Endothelial cell of umbilical vein (primary cell): ENCODE data around the gene PTGS1. TPM values are rescaled to one million over a fixed set of nuclear protein-coding genes. Genes with fewer than 3 reads are reported as not detected.

Source experiments
- BruUV-seq: library from RNA; stranded (reverse); fragments of 400-500 nt; replicated peaks from 2 replicates; lab custom pipeline; 2021; lab: Mats Ljungman, UMichigan
- CTCF ChIA-PET: fragments of 300-600, 350-600 bp; sonication (Branson Sonifier 250); formaldehyde crosslinking; loops from one replicate; lab custom pipeline; 2021; ENCODE audit warnings: antibody characterized with exemption, inconsistent platforms; lab: Charles Lee
- POLR2A ChIA-PET: fragments of 300-600, 350-600 bp; sonication (Branson Sonifier 250); formaldehyde crosslinking; loops from one replicate; lab custom pipeline; 2021; ENCODE audit warnings: antibody characterized with exemption, inconsistent platforms; lab: Charles Lee
- DNase-seq: peaks from one replicate; pipeline ENCODE4 v3.0.0-alpha.2; 2011; ENCODE audit warnings: low read depth, low spot score
- FAIRE-seq: peaks from 2 replicates; lab custom pipeline; 2011; peaks lifted over from hg19 to GRCh38; lab: Jason Lieb, UNC
- H2AFZ ChIP-seq: 2 replicates; pipeline ENCODE4 v1.6.0; 2012; ENCODE audit warnings: low read depth, low read length, control low read depth, inconsistent platforms
- H3K27ac ChIP-seq: 2 replicates; pipeline ENCODE4 v1.5.1; 2011; ENCODE audit warnings: low read depth, mild to moderate bottlenecking, control low read depth, low read length, moderate library complexity; ENCODE audit not compliant: insufficient read depth
- H3K27me3 ChIP-seq, 2 experiments: 2 replicates each; pipeline versions ENCODE4 v1.6.0 to v1.6.1; 2011; ENCODE audit warnings: low read length in 2 of 2, mixed read lengths in 1 of 2; ENCODE audit not compliant: control insufficient read depth in 2 of 2, insufficient read depth in 2 of 2
- H3K36me3 ChIP-seq, 2 experiments: 2 replicates in 1 of 2; 3 replicates in 1 of 2; pipeline ENCODE4 v1.5.1; 2011; ENCODE audit warnings: low read length in 2 of 2, mild to moderate bottlenecking in 1 of 2, moderate library complexity in 1 of 2; ENCODE audit not compliant: control insufficient read depth in 2 of 2, insufficient read depth in 2 of 2; ENCODE audit errors: extremely low read depth in 1 of 2
- H3K4me1 ChIP-seq: 3 replicates; pipeline ENCODE4 v1.5.1; 2011; ENCODE audit warnings: mild to moderate bottlenecking, low read length; ENCODE audit not compliant: control insufficient read depth, insufficient read depth; ENCODE audit errors: extremely low read depth
- H3K4me2 ChIP-seq: 2 replicates; pipeline ENCODE4 v1.6.1; 2011; ENCODE audit warnings: low read length, control low read depth, mixed read lengths; ENCODE audit not compliant: insufficient read depth
- H3K4me3 ChIP-seq, 3 experiments: fragments of 200-600 bp in 1 of 3; sonication (generic), shearing (Covaris generic) in 1 of 3; replicated peaks in 1 of 3; 2 replicates each; pipeline ENCODE4 v1.5.1; 2011 to 2016; ENCODE audit warnings: control low read depth in 3 of 3, low read length in 3 of 3, mild to moderate bottlenecking in 2 of 3, inconsistent platforms in 1 of 3, low read depth in 1 of 3, moderate library complexity in 1 of 3; ENCODE audit not compliant: insufficient read depth in 1 of 3
- H3K79me2 ChIP-seq: 2 replicates; pipeline ENCODE4 v1.6.0; 2012; ENCODE audit warnings: low read length, inconsistent platforms; ENCODE audit not compliant: control insufficient read depth, insufficient read depth
- H3K9ac ChIP-seq: replicated peaks from 2 replicates; pipeline ENCODE3; 2011; ENCODE audit warnings: low read length, control low read depth; ENCODE audit not compliant: insufficient read depth; ENCODE audit errors: extremely low read depth
- H3K9me1 ChIP-seq: replicated peaks from 3 replicates; pipeline ENCODE4 v1.6.0; 2011; ENCODE audit warnings: mild to moderate bottlenecking, low read length; ENCODE audit not compliant: control insufficient read depth, insufficient read depth; ENCODE audit errors: extremely low read depth
- H3K9me3 ChIP-seq: replicated peaks from 2 replicates; pipeline ENCODE4 v1.5.1; 2012; ENCODE audit warnings: low read length, inconsistent platforms; ENCODE audit not compliant: control insufficient read depth, insufficient read depth
- H4K20me1 ChIP-seq: replicated peaks from 2 replicates; pipeline ENCODE3; 2011; ENCODE audit warnings: mild to moderate bottlenecking, low read length; ENCODE audit not compliant: control insufficient read depth, insufficient read depth; ENCODE audit errors: extremely low read depth
- CTCF ChIP-seq, 2 donors: IDR thresholded peaks; 1 replicate in 1 of 2; 2 replicates in 1 of 2; pipeline ENCODE4 v1.5.1; 2011; ENCODE audit warnings: low read length in 2 of 2, mild to moderate bottlenecking in 2 of 2, moderate library complexity in 2 of 2, control low read depth in 1 of 2, inconsistent platforms in 1 of 2, low read depth in 1 of 2; ENCODE audit not compliant: insufficient read depth in 1 of 2; ENCODE audit errors: extremely low read depth in 1 of 2
- EZH2 ChIP-seq: IDR thresholded peaks from 2 replicates; pipeline ENCODE4 v1.6.1; 2012; ENCODE audit warnings: borderline replicate concordance, low read depth, mild to moderate bottlenecking, moderate library complexity, low read length, inconsistent platforms; ENCODE audit not compliant: severe bottlenecking
- FOS ChIP-seq: IDR thresholded peaks from 2 replicates; pipeline ENCODE4 v1.6.1; 2011; ENCODE audit warnings: mild to moderate bottlenecking, low read length, moderate library complexity, borderline replicate concordance; ENCODE audit not compliant: insufficient read depth
- GATA2 ChIP-seq: IDR thresholded peaks from 2 replicates; pipeline ENCODE4 v1.7.0; 2011; ENCODE audit warnings: low read depth, mild to moderate bottlenecking, moderate library complexity, mixed read lengths, low read length; ENCODE audit not compliant: insufficient read length, insufficient read depth
- JUN ChIP-seq: IDR thresholded peaks from 2 replicates; pipeline ENCODE4 v1.6.1; 2011; ENCODE audit warnings: borderline replicate concordance, low read depth; ENCODE audit not compliant: insufficient read length, insufficient read depth
- MAX ChIP-seq: IDR thresholded peaks from 2 replicates; pipeline ENCODE4 v1.6.1; 2011; ENCODE audit not compliant: insufficient read depth, insufficient read length
- MYC ChIP-seq: IDR thresholded peaks from one replicate; pipeline ENCODE4 v1.6.1; 2011; ENCODE audit warnings: mild to moderate bottlenecking, low read depth, low read length
- POLR2A ChIP-seq: IDR thresholded peaks from 2 replicates; pipeline ENCODE4 v1.6.1; 2012; ENCODE audit warnings: low read depth, mild to moderate bottlenecking, control low read depth, low read length
- POLR2AphosphoS5 ChIP-seq: IDR thresholded peaks from 2 replicates; pipeline ENCODE4 v1.6.1; 2012; ENCODE audit warnings: low read depth, mild to moderate bottlenecking, control low read depth, low read length, moderate library complexity; ENCODE audit not compliant: insufficient read depth
- dilution Hi-C: fragments of 300-500 bp; cut with MboI; formaldehyde crosslinking; loops from one replicate; pipeline ENCODE4 v1.15.0; 2019; ENCODE audit warnings: low sequenced_read_pairs; ENCODE audit not compliant: extremely low pct_ligation_motif_present
- intact Hi-C: fragments of 100-400 bp; cut with micrococcal nuclease; formaldehyde crosslinking; loops from one replicate; pipeline ENCODE4 v1.10.0; 2022
- polyA plus RNA-seq, 4 experiments: library from polyadenylated mRNA; depleted of rRNA in 3 of 4; stranded (reverse) in 3 of 4; unstranded in 1 of 4; fragments of >200 nt; gene quantifications; 2 replicates each; pipeline versions ENCODE4 v1.2.1 to v1.2.3, GENCODE V29; 2011 to 2012; ENCODE audit warnings: missing spikeins in 1 of 4
- total RNA-seq: library from RNA; stranded (reverse); gene quantifications from 2 replicates; pipeline ENCODE4 v1.2.3, GENCODE V29; 2021

PTGS1 gene
- total and polyA plus RNA-seq, 2 donors (not counting 3 experiments of a cell fraction or from before 2014, with no cell fraction given) = 37.6 to 45.2 TPM

- no TSS peak for BruUV-seq
- H3K4me1 ChIP-seq = peaks cover 16% of the 10 kb centered on the region
- DNase-seq = no peak
- TF ChIP-seq MAX = no peak
- TF ChIP-seq GATA2 = no peak
- no peak for TF ChIP-seq JUN
- no peak for TF ChIP-seq POLR2AphosphoS5
- no peak for TF ChIP-seq POLR2A
- no peak for TF ChIP-seq FOS
- TF ChIP-seq CTCF (IDR thresholded peaks at IDR 0.05; ENCODE audit: extremely low read depth in 1 of 2, insufficient read depth in 1 of 2, low read depth in 1 of 2, low read length in 2 of 2) = no peak
- no peak for TF ChIP-seq EZH2
- no peak for TF ChIP-seq MYC
- H3K4me2 ChIP-seq = no peak overlapping the region
- H3K27me3 ChIP-seq = no peaks in the 10 kb centered on the region
- no peaks in the 10 kb centered on the region for H4K20me1 ChIP-seq
- POLR2A ChIA-PET = no interaction called here
- no peak overlapping the region for H3K4me3 ChIP-seq
- H3K79me2 ChIP-seq = no peaks in the 10 kb centered on the region
- no peak overlapping the region for H2AFZ ChIP-seq
- H3K9me1 ChIP-seq = no peaks in the 10 kb centered on the region
- H3K27ac ChIP-seq = no peak overlapping the region
- no peaks in the 10 kb centered on the region for H3K36me3 ChIP-seq
- no peak for FAIRE-seq
- intact Hi-C loops = no loop called here
- H3K9me3 ChIP-seq = no peaks in the 10 kb centered on the region
- CTCF ChIA-PET = interaction anchor here (3.5 kb wide), 1 partner anchor 12 kb away, joined by 17 read pairs; no protein-coding TSS in a partner anchor
- H3K9ac ChIP-seq = no peak overlapping the region
- dilution Hi-C loops = no loop called here
These were observed 32.3 kb upstream of the PTGS1 start for GRCh38 chr9:122338536-122338935.
